Measurements from ENCODE around the gene CCNF.

DNA sequence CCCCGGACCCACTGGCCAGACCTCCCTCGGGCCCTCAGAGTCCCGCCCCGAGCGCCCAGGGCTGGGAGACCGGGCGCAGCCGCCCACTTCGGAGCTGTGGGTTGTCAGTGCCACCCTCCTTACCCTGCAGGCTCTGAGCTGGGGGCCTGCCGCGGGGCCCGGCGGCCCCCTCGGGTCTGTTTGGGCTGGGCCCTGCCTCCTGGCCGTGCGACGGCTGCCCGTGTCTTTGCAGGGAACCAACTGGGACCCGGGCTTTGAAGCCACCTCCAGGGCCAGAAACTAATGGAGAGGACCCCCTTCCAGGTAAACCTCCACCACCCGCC, 31.1 kb downstream of the CCNF start:
- TF ChIP-seq CTCF (IDR thresholded peaks at IDR 0.05) (no peak), GATA3 (IDR thresholded peaks at IDR 0.05; ENCODE audit: borderline replicate concordance) (no peak), POLR2A (IDR thresholded peaks at IDR 0.05; ENCODE audit: low read length) (no peak), MYC (IDR thresholded peaks at IDR 0.05; ENCODE audit: borderline replicate concordance, low read length) (no peak), ELK1 (IDR thresholded peaks at IDR 0.05; ENCODE audit: low read depth, low read length) (no peak), EHMT2 (IDR thresholded peaks at IDR 0.05; ENCODE audit: low read depth) (no peak), NR3C1 (IDR thresholded peaks at IDR 0.05) (no peak), ZFP36 (IDR thresholded peaks at IDR 0.05; ENCODE audit: borderline replicate concordance, partially characterized antibody) (no peak)
- TF ChIP-seq, protein P1, sequence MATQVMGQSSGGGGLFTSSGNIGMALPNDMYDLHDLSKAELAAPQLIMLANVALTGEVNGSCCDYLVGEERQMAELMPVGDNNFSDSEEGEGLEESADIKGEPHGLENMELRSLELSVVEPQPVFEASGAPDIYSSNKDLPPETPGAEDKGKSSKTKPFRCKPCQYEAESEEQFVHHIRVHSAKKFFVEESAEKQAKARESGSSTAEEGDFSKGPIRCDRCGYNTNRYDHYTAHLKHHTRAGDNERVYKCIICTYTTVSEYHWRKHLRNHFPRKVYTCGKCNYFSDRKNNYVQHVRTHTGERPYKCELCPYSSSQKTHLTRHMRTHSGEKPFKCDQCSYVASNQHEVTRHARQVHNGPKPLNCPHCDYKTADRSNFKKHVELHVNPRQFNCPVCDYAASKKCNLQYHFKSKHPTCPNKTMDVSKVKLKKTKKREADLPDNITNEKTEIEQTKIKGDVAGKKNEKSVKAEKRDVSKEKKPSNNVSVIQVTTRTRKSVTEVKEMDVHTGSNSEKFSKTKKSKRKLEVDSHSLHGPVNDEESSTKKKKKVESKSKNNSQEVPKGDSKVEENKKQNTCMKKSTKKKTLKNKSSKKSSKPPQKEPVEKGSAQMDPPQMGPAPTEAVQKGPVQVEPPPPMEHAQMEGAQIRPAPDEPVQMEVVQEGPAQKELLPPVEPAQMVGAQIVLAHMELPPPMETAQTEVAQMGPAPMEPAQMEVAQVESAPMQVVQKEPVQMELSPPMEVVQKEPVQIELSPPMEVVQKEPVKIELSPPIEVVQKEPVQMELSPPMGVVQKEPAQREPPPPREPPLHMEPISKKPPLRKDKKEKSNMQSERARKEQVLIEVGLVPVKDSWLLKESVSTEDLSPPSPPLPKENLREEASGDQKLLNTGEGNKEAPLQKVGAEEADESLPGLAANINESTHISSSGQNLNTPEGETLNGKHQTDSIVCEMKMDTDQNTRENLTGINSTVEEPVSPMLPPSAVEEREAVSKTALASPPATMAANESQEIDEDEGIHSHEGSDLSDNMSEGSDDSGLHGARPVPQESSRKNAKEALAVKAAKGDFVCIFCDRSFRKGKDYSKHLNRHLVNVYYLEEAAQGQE (IDR thresholded peaks at IDR 0.05): no peak
